OCI-M2 (cell line): ENCODE data around the gene FAM81B.

Source experiments
- DNase-seq: peaks from one replicate; lab custom pipeline; 2025; ENCODE audit not compliant: unreplicated experiment; lab: John Stamatoyannopoulos, UW

Gene FAM81B

DNA sequence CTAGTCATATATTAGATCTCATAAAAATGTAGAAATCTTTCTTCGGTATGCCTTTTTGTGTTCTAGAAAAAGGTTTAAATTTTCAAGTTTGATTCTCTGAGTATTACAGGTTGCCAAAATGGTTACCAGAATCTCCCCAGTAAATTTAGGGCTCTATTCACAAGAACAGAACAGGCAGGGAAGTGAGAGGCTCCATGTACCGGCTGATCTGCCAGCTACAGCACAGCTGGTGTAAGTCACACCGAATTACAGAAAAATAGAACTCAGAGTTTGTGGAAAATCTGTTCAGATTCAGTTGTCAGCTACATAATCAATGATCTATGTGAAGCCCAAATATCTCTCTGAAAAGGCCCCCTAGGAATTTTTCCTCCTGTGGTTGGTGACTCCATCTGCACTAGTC, 10.5 kb downstream of the FAM81B start:
- no peak for DNase-seq

DNA sequence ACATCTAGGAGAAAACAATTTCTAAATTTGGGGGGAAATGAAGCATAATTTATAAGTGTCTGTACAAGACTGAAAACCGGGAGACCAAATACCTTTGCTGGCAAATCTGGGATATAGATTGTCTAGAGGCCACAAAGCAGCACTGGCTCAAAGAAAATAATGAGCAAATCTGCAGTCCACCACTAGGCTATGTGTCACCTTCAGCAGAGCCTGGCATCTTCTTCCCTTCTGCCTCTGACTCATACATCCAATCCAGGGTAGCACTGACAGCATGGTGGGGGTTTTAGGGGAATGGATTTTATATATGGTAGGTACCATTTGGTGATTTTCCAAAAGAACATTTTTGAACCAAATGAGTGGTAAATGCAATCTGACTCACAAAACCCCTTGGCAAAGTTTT, 12.8 kb downstream of the FAM81B start:
- DNase-seq: no peak

DNA sequence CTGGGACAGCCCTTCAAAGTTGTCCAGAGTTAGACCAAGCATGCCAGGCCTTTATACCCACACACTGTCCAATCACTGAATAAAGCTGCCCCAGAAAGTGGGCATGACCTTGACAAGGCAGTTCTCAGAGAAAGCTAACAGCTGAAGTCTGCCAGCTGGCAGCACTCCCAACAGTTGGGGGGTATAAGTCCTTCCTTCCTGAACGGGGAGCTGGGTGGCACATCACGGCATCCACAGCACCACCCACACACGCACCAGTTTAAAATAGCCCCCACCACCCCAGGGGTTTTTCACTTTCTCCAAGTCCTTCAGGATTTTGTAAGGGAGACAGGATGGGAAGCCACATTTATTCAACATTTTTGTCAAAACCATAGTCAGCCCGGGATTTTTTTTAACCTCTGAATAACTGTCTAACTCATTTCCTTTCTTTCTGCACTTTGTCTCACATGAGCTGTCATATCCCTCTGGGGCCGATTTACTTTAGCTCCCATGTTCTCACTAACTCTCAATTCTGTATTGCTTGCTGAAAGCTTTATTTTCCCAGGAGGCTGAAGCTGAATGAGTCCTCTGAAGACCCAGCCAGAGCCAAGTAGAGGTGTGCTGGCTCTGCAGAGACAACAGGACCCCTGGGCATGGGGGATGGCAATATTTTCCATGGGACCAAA, 15.4 kb downstream of the FAM81B start:
- no peak for DNase-seq

DNA sequence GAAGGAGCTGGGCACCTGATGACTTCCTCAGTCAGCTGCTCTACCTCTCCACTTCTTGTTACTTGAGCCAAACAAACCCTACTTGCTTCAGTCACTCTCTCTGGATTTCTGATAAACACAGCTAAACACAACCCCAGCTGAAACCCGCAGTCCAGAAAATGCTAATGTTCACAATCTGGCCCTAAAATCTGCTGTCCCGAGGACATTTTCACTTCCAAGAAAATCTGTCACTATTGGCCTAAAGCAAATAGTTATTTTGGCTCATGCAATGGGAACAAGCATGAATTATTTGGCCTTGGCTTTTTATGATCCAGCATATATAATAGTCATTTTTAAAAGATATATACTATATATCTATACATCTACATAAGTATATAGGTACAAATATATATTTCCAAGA, 19.1 kb downstream of the FAM81B start:
- no peak for DNase-seq

DNA sequence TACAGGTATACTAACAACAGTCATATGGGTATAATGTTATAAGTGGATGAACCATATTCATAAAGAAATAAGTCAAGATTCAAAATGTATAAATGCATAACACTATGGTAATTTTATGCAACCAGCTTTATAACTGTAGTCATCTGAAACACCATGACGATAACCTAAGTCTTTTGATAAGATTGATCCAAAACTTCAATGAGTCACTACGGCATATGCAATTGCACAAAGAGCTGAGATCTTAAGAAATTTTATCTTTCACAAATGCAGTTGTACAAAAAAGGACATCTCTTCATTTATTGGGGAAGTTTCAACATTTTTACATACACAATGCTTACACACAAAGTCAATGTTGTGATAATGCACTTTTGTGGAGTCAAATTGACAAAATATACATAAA, 20.3 kb downstream of the FAM81B start:
- no peak for DNase-seq

DNA sequence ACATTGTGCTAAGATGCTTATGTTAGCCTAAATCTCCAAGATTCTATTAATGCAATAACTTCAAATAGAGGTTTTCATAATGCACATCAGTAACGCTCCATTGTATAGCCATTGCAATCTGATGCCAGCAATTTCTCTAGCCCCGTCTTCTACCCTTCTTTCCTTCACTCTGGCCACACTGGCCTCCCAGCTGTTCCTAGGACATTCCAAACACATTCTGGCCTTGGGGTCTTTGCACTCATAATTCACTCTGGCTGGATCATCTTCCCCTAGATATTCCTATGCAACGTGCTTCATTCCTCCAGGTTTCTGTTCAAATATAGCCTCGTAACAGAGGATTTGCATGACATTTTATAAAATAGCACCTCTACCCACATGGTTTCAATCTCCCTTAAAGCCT, 23.3 kb downstream of the FAM81B start:
- no peak for DNase-seq

DNA sequence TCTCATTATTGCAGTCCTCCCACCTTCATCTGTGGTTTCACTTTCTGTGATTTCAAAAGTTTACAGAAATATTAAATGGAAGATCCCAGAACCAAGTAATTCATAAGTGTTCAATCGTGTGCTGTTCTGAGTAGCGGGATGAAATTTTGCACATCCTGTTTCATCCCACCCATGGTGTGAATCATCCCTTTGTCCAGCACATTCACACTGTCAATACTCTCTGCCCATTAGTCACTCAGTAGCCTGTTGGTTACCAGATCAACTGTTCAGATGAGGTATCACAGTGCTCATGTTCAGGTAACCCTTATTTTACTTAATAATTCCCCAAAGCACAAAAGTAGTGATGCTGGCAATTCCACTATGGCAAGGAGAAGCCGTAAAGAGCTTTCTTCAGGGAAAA, 26.8 kb downstream of the FAM81B start:
- DNase-seq: no peak

DNA sequence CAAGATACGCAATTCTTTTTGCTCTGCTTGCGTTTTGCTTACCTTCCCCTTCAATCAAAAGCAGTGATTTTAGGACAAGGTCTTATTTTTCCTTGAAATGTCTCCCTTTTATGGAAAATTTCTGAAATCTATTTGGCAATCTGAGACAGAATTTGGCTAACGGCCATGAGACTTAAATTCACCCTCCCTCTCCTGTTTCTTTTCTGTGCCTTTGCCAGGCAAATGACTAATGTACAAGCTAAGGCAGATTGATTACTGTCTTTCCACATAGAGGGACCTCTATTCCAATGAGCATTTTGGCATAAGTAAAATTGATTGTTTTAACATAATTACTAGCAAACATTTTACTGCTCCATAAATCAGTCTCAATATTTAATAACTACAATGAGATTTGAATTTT, 31.7 kb downstream of the FAM81B start:
- DNase-seq: no peak

DNA sequence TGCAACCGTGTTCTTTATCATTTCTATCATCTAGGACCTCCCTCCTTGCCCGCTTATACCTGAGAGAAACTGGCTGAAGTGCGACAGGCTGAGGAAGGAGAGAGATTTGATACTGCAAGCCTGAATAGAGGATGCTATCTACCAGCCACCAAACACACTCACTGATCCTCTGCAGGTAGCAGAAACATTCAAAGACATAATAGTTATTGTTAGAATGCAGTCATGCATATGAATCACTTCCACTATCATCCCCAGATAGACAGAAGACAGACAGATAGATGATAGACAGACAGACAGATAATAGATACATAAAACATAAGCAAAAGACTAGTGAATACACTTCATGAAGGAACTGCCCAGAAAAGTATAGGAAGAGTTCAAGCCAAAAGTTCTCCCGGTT, 32.9 kb downstream of the FAM81B start:
- DNase-seq: no peak

DNA sequence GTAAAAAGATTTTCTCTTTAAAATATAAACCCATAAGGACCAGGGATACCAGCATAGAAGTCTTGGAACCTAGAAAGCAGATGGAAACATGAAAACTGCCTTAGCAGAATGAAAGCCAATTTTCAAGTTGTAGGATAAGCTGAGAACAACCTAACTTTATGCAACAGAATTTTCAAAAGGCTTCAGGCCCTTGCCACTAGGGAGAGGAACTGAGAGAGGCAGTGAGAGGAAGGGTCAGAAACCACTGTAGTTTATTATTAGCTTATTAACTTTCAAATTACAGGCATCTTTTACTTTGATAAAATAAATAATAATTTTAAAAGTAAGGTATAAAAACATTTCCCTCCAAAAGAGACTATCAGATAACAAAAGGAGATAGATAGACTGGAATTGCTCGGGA, 33.4 kb downstream of the FAM81B start:
- no peak for DNase-seq

DNA sequence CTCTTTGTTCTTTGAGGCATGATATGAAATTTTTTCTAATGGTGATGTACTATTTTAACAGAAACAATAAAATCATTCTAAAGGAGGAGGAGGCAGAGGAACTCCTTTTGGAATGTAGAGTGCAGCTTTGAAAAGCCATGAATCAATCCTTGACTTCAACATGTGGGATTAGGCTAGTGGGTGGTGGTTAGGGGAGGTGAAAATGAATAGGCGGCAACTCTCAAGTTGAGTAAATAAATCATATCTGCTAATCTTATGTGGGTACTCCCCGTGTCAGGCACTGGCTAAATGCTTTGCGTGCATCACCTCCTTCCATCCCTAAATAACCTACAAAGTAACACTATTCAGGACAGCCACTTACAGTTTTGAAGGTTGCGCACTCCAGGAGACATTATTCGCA, 35.1 kb downstream of the FAM81B start:
- no peak for DNase-seq

DNA sequence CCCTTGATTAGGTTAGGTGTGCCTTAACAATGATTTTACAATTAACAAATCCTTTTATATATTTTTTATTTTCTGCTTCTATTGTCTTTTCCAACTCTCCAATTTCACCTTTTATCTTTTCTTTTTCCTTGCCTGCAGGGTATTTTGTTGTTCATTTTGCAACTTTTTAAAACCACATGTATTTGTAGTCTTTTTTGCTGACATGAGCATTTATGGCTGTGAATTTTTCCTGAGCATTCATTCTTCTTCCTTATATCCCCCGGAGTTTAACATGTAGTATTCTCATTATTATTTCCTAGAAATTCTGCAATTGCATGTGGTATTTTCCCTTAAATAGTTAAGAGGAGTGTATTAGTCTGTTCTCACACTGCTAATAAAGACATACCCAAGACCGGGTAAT, 41.6 kb downstream of the FAM81B start:
- no peak for DNase-seq

DNA sequence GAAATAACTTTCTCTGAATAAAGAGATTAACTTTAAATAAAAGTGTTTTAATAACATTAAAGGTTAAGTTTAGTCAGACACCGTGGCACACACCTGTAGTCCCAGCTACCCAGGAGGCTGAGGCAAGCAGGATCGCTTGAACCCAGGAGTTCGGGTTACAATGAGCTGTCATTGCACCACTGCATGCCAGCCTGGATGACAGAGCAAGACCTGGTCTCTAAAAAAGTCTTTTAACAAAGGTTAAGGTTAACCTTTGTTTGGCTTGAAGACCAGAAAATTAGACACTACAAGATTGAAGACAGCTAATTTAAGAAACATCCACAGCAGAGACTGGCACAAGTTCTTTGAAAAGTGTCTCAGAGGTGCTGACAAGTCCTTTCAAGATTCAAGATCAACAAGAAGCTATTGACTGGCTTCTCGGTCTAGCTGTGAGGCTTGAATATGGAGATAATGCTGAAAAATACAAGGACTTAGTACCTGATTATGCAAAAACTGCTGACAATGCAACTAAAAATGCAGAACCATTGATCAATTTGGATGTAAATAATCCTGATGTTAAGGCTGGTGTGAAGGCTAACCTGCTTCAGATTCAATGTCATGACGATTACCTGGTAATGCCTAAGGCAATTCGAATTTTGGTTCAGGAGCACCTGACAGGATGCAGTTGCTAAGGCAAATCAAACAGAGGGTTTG, 48.8 kb downstream of the FAM81B start:
- no peak for DNase-seq

DNA sequence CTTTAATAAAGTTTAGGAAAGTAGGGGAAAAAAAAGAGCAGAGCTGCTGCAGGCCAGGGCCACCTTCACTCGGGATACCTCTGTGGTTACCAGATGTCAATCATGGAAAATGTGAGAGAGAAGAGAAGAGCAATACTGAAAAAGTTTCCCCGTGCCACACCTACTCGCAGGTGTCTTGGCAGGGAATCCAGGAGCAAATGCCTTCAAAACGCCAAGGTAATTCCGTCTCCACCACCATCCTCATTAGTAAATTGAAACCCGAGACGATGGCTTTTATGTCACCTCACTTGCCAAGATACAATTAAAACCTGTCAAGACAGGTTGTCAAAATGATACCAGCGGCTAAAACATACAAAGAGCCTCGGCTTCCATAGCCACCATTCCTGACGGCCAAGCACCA, 49.7 kb downstream of the FAM81B start:
- DNase-seq: no peak

DNA sequence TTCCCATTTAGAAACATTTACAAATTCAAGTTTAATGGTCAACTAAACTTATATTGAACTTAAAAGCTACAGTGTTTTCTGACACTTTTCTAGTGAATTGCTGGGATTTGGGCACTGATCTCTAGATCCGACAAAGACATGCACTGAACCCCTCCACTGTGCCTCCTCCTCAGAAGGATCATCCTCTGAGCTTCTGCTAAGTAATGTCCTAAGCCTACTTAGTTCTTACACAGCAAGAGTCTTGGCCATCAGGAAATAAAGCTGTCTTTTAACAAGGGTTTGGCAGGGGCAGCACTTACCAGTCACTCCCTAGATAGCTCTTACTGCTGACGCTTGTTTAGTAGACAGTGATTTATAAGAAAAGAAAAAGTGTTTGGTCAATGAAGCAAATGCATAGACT, 50.5 kb downstream of the FAM81B start:
- no peak for DNase-seq

DNA sequence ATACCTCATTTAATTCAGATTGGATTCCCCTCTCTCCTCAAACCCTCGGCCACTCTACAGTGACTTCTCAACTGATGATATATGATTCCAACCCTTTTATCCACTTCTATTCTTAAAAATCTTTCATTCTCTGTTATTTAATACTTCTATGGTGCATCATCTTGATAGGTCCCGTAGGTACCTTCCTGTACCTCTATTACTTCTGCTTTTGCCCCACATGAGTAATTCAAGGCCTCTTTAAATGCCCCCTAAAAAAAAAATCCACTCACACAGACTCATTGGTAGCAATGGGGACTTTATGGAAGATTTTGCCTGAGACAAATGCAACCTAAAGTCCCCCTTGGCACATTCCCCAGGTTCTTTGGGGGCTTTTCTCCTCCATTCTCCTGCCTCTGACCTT, 54.3 kb downstream of the FAM81B start:
- DNase-seq: no peak

DNA sequence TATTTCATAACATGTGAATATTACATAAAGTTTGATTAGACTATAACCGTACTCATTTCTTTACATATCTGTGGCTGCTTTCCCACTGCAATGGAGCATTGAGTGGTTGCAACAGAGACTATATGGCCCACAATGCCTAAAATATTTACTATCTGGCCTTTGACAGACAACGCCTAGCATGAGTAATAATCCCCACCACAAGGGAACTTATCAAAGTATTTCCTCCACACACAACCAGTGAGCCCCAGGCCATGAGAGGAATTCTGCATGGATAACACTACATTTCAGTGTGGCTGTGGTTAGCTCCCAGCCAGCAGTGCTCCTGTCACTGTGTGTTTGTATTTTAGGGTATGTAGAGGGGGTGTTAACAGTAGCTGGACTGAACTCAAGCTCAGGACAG, 54.8 kb downstream of the FAM81B start:
- no peak for DNase-seq

DNA sequence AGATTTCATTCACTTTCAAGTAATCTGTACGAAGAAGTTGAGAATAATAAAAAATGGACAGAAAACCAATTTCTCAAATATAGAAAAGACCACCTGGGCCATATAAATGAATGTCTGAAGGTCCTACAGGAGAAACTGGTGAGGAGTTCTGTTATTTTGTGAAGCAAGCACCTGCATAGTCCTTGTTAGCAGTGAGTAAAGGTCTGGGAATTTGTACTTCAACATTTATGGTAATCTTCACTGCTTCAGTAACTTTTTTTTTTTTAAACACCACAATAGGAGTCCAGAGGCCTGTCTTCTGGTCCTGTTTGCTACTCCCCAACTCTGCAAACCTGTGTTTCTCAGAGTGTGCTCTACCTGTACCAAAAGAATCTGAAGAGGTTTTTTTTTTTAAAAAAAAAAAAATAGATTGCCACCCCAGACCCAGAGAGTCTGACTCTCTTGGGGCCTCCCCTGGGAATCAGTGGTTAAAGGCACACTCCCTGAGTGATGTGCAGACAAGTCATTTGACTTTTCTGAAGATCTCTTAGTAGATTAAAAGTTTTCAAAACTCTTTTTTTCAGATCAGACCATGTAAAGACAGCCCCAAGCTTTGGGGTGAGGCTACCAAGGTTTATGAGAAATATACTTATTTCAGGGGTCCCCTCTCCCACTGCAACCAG, 55.5 kb downstream of the FAM81B start:
- DNase-seq: no peak

DNA sequence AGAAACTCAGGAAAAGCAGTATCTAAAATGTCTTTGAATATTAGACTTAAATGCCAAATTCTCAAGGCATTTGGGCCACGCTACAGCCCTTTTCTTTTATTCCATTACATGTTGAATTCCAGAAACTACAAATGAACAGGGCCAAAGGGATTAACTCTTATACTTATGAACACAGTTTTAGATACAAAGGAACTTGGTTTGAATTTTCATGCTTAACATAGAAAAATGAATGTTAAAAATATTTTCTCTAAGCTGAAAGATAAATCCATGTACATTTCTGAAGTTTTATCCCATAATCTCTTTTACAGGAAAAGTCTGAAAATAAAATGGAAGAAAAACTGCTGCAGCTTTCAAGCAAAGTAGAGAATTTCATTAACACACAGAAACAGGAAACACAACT, 56.8 kb downstream of the FAM81B start:
- DNase-seq: no peak

DNA sequence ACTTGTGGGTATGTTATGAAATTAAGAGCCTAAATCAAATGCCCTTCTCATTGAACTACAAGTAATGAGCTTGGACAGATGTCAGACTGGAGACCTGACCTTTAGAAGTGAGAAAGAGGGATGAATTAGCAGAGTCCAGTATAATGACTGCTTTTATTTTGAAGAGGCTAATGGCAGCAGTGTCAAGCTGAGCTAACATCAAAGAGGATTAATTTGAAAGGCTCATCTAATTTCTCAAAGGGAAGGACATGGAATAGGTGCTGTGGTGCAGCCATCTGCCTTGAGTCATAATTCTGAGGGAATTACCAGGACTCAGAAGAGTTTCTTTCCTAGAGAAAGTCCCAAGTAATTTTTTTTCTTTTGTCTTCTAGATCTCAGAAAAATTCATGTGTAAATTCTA, 57.6 kb downstream of the FAM81B start:
- no peak for DNase-seq

DNA sequence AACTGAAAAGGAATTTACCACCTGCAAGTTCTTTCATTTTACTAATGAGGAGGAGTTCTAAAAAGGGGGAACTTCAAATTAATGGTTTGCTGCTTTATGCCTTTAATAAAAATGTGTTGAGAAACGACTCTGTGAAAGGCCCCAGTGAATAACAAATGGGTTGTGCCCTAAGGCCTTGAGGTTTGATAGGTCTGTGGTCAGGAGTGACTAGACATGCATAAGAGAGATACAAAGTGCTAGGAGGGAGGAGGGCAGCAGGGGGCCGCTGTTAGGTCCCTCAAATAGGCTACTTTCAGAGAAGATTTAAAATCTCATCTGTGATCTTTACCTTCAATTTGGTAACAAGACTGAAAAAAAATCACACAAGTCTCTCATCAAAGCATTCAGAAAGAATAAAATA, 58.3 kb downstream of the FAM81B start:
- DNase-seq: no peak

DNA sequence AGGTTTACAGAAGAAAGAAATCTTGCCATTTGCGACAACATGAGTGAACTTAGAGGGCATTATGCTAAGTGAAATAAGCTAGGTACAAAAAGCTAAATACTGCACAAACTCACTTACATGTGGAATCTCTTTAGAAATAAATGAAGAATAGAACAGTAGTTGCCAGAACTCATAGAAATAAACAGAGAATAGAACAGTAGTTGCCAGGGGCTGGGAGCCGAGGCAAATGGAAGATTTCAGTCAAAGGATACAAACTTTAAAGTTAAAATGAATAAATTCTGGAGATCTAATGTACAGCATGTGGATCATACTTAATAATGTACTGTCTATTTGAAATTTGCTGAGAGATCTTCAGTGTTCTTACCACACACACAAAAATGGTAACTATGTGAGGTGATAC, 63.4 kb downstream of the FAM81B start:
- no peak for DNase-seq

DNA sequence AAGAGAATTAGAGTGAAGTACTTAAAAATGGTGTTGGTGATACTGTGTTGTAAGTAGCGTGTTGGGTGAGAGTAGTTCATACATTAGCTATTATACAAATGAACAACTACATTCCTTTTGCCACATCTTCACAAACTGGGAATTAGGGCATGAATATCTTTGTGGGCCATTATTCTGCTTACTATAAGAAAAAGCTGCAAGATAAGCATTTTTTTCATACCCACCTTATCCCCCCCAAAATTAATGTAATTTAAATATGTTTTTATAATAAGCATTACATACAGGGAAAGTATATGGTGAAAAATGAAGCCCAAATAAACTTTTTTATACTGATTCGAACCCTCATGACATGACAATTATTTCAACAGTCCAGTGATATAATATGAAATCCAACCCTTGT, 69.5 kb downstream of the FAM81B start:
- no peak for DNase-seq
